WTC11 (cell line): Measurements from ENCODE around the gene CLDN6. TPM values are rescaled to one million over a fixed set of nuclear protein-coding genes. Genes with fewer than 3 reads are reported as not detected.

Experiments
- CBFB ChIP-seq: sonication (generic); formaldehyde crosslinking; IDR thresholded peaks from 2 replicates; pipeline ENCODE4 v1.8.1; 2022; ENCODE audit warnings: mild to moderate bottlenecking, low read depth, missing genetic modification reagents
- FOXJ3 ChIP-seq: sonication (generic); formaldehyde crosslinking; IDR thresholded peaks from 2 replicates; pipeline ENCODE4 v1.9.0; 2021; ENCODE audit warnings: missing genetic modification reagents, mild to moderate bottlenecking, borderline replicate concordance
- JAZF1 ChIP-seq: fragments of 250-450 bp; sonication (Bioruptor Pico); IDR thresholded peaks from 2 replicates; pipeline ENCODE4 v1.9.0; 2021; ENCODE audit warnings: moderate library complexity, mild to moderate bottlenecking, inconsistent platforms
- NR1H2 ChIP-seq: sonication (generic); formaldehyde crosslinking; IDR thresholded peaks from 2 replicates; pipeline ENCODE4 v1.9.0; 2021; ENCODE audit warnings: mild to moderate bottlenecking, moderate library complexity, missing genetic modification reagents
- RELA ChIP-seq: sonication (generic); formaldehyde crosslinking; IDR thresholded peaks from 2 replicates; pipeline ENCODE4 v1.8.1; 2022; ENCODE audit warnings: missing genetic modification reagents, mild to moderate bottlenecking, borderline replicate concordance
- SMAD4 ChIP-seq: sonication (generic); formaldehyde crosslinking; IDR thresholded peaks from 2 replicates; pipeline ENCODE4 v1.8.0; 2022; ENCODE audit warnings: mild to moderate bottlenecking, missing genetic modification reagents
- TP53 ChIP-seq: sonication (generic); formaldehyde crosslinking; IDR thresholded peaks from 2 replicates; pipeline ENCODE4 v1.8.1; 2023; ENCODE audit warnings: mild to moderate bottlenecking, missing genetic modification reagents
- ZNF121 ChIP-seq: sonication (generic); formaldehyde crosslinking; IDR thresholded peaks from 2 replicates; pipeline ENCODE4 v1.8.0; 2023; ENCODE audit warnings: missing genetic modification reagents
- ZNF317 ChIP-seq: sonication (generic); formaldehyde crosslinking; IDR thresholded peaks from 2 replicates; pipeline ENCODE4 v1.8.1; 2023; ENCODE audit warnings: low read depth, mild to moderate bottlenecking, moderate library complexity, missing genetic modification reagents, borderline replicate concordance
- ZNF423 ChIP-seq: fragments of 250-450 bp; sonication (Bioruptor Pico); IDR thresholded peaks from 2 replicates; pipeline ENCODE4 v2.1.2; 2022; ENCODE audit warnings: mild to moderate bottlenecking, moderate library complexity
- total RNA-seq: library from RNA; stranded (reverse); gene quantifications from 3 replicates; pipeline ENCODE4 v1.2.3, GENCODE V29; 2021
- TF ChIP-seq, protein P1 (sequence below): sonication (generic); formaldehyde crosslinking; IDR thresholded peaks from 2 replicates; pipeline ENCODE4 v1.8.1; 2023; ENCODE audit warnings: mild to moderate bottlenecking, missing genetic modification reagents, moderate library complexity
- TF ChIP-seq, protein P2 (sequence below): fragments of 250-450 bp; sonication (Bioruptor Pico); IDR thresholded peaks from 2 replicates; pipeline ENCODE4 v1.9.0; 2021; ENCODE audit warnings: moderate library complexity, mild to moderate bottlenecking, inconsistent platforms, borderline replicate concordance
- TF ChIP-seq, protein P3 (sequence below): sonication (generic); formaldehyde crosslinking; IDR thresholded peaks from 2 replicates; pipeline ENCODE4 v1.8.1; 2022; ENCODE audit warnings: low read depth, missing genetic modification reagents, borderline replicate concordance
- TF ChIP-seq, protein P4 (sequence below): sonication (generic); formaldehyde crosslinking; IDR thresholded peaks from 2 replicates; pipeline ENCODE4 v1.8.1; 2023; ENCODE audit warnings: mild to moderate bottlenecking, missing genetic modification reagents
- TF ChIP-seq, protein P5 (sequence below): sonication (generic); formaldehyde crosslinking; IDR thresholded peaks from 2 replicates; pipeline ENCODE4 v1.8.0; 2023; ENCODE audit warnings: mild to moderate bottlenecking, missing genetic modification reagents
- TF ChIP-seq, protein P6 (sequence below): sonication (generic); formaldehyde crosslinking; IDR thresholded peaks from 2 replicates; pipeline ENCODE4 v1.8.1; 2023; ENCODE audit warnings: mild to moderate bottlenecking, missing genetic modification reagents, borderline replicate concordance
- TF ChIP-seq, protein P7 (sequence below): sonication (generic); formaldehyde crosslinking; IDR thresholded peaks from 2 replicates; pipeline ENCODE4 v1.8.1; 2023; ENCODE audit warnings: mild to moderate bottlenecking, missing genetic modification reagents, moderate library complexity
- TF ChIP-seq, protein P8 (sequence below): sonication (generic); formaldehyde crosslinking; conservative IDR thresholded peaks from 2 replicates; pipeline ENCODE4 v1.8.1; 2023; ENCODE audit warnings: mild to moderate bottlenecking, low read depth, missing genetic modification reagents, moderate library complexity
- TF ChIP-seq, protein P9 (sequence below): fragments of 250-450 bp; sonication (Bioruptor Pico); conservative IDR thresholded peaks from 2 replicates; pipeline ENCODE4 v1.9.0; 2021; ENCODE audit warnings: mild to moderate bottlenecking

Gene CLDN6
- total RNA-seq, 1 experiment from 2014 or later = 746 TPM

DNA sequence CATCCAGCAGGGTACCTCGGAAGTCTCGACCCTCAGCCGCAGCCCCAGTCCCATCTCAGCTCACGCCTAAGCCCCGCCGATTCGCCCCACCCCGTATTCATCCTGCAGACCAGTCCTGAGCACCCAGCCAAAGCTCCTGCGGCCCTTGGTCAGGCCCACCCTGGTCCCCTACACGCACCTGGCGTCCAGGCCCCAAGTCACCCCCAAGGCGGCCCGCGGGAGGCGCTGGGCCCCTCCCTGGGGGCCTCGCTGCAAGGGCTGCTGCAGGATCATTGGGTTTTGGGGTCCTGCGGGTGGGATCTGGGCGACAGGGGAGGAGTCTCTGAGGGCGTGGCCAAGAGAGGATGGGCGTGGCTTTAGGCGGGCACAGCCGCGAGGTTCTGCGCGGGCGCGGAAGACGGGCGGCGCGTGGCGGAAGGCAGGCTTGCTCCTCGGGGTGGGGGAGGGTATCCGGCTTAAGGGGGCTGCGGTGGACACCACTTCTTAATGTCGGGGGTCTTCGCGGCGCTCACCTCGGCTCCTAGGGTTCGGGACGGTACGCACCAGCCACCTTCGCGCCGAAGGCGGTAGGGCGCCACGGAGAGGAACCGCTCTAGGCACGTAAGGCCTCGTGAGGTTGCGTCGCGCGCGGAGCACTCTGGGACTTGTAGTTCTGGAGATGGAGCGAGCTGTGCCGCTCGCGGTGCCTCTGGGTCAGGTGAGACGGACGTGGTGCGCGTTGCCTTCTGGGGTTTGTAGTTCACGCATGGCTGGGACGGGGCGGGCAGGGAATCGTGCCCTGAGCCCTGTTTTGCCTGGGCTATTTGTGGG lies 5.9 kb upstream of the CLDN6 start, which contains the start of the genes HCFC1R1 and THOC6 (continued):
- TF ChIP-seq, protein P1, sequence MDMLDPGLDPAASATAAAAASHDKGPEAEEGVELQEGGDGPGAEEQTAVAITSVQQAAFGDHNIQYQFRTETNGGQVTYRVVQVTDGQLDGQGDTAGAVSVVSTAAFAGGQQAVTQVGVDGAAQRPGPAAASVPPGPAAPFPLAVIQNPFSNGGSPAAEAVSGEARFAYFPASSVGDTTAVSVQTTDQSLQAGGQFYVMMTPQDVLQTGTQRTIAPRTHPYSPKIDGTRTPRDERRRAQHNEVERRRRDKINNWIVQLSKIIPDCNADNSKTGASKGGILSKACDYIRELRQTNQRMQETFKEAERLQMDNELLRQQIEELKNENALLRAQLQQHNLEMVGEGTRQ = peak; percentile 97
- TF ChIP-seq, protein P2, sequence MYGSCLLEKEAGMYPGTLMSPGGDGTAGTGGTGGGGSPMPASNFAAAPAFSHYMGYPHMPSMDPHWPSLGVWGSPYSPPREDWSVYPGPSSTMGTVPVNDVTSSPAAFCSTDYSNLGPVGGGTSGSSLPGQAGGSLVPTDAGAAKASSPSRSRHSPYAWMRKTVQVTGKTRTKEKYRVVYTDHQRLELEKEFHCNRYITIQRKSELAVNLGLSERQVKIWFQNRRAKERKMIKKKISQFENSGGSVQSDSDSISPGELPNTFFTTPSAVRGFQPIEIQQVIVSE (CRISPR knock-in tag) = no peak; the same call in 1 of the 2 replicates
- TF ChIP-seq NR1H2 (no peak), SMAD4 (CRISPR knock-in tag) (no peak), RELA (CRISPR knock-in tag) (0 out of 2 replicates have a peak, but pooled peaks have one; percentile 79), CBFB (CRISPR knock-in tag) (no peak), TP53 (CRISPR knock-in tag) (no peak), ZNF317 (no peak), ZNF423 (CRISPR knock-in tag) (no peak), FOXJ3 (CRISPR knock-in tag) (no peak), JAZF1 (CRISPR knock-in tag) (no peak), ZNF121 (CRISPR knock-in tag) (no peak)
- TF ChIP-seq, protein P3, sequence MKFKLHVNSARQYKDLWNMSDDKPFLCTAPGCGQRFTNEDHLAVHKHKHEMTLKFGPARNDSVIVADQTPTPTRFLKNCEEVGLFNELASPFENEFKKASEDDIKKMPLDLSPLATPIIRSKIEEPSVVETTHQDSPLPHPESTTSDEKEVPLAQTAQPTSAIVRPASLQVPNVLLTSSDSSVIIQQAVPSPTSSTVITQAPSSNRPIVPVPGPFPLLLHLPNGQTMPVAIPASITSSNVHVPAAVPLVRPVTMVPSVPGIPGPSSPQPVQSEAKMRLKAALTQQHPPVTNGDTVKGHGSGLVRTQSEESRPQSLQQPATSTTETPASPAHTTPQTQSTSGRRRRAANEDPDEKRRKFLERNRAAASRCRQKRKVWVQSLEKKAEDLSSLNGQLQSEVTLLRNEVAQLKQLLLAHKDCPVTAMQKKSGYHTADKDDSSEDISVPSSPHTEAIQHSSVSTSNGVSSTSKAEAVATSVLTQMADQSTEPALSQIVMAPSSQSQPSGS (CRISPR knock-in tag) = no peak
- TF ChIP-seq, protein P4, sequence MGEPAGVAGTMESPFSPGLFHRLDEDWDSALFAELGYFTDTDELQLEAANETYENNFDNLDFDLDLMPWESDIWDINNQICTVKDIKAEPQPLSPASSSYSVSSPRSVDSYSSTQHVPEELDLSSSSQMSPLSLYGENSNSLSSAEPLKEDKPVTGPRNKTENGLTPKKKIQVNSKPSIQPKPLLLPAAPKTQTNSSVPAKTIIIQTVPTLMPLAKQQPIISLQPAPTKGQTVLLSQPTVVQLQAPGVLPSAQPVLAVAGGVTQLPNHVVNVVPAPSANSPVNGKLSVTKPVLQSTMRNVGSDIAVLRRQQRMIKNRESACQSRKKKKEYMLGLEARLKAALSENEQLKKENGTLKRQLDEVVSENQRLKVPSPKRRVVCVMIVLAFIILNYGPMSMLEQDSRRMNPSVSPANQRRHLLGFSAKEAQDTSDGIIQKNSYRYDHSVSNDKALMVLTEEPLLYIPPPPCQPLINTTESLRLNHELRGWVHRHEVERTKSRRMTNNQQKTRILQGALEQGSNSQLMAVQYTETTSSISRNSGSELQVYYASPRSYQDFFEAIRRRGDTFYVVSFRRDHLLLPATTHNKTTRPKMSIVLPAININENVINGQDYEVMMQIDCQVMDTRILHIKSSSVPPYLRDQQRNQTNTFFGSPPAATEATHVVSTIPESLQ (CRISPR knock-in tag) = no peak
- TF ChIP-seq, protein P5, sequence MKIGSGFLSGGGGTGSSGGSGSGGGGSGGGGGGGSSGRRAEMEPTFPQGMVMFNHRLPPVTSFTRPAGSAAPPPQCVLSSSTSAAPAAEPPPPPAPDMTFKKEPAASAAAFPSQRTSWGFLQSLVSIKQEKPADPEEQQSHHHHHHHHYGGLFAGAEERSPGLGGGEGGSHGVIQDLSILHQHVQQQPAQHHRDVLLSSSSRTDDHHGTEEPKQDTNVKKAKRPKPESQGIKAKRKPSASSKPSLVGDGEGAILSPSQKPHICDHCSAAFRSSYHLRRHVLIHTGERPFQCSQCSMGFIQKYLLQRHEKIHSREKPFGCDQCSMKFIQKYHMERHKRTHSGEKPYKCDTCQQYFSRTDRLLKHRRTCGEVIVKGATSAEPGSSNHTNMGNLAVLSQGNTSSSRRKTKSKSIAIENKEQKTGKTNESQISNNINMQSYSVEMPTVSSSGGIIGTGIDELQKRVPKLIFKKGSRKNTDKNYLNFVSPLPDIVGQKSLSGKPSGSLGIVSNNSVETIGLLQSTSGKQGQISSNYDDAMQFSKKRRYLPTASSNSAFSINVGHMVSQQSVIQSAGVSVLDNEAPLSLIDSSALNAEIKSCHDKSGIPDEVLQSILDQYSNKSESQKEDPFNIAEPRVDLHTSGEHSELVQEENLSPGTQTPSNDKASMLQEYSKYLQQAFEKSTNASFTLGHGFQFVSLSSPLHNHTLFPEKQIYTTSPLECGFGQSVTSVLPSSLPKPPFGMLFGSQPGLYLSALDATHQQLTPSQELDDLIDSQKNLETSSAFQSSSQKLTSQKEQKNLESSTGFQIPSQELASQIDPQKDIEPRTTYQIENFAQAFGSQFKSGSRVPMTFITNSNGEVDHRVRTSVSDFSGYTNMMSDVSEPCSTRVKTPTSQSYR = no peak
- TF ChIP-seq, protein P6, sequence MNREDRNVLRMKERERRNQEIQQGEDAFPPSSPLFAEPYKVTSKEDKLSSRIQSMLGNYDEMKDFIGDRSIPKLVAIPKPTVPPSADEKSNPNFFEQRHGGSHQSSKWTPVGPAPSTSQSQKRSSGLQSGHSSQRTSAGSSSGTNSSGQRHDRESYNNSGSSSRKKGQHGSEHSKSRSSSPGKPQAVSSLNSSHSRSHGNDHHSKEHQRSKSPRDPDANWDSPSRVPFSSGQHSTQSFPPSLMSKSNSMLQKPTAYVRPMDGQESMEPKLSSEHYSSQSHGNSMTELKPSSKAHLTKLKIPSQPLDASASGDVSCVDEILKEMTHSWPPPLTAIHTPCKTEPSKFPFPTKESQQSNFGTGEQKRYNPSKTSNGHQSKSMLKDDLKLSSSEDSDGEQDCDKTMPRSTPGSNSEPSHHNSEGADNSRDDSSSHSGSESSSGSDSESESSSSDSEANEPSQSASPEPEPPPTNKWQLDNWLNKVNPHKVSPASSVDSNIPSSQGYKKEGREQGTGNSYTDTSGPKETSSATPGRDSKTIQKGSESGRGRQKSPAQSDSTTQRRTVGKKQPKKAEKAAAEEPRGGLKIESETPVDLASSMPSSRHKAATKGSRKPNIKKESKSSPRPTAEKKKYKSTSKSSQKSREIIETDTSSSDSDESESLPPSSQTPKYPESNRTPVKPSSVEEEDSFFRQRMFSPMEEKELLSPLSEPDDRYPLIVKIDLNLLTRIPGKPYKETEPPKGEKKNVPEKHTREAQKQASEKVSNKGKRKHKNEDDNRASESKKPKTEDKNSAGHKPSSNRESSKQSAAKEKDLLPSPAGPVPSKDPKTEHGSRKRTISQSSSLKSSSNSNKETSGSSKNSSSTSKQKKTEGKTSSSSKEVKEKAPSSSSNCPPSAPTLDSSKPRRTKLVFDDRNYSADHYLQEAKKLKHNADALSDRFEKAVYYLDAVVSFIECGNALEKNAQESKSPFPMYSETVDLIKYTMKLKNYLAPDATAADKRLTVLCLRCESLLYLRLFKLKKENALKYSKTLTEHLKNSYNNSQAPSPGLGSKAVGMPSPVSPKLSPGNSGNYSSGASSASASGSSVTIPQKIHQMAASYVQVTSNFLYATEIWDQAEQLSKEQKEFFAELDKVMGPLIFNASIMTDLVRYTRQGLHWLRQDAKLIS = no peak
- TF ChIP-seq, protein P7, sequence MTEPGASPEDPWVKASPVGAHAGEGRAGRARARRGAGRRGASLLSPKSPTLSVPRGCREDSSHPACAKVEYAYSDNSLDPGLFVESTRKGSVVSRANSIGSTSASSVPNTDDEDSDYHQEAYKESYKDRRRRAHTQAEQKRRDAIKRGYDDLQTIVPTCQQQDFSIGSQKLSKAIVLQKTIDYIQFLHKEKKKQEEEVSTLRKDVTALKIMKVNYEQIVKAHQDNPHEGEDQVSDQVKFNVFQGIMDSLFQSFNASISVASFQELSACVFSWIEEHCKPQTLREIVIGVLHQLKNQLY (CRISPR knock-in tag) = no peak
- TF ChIP-seq, protein P8, sequence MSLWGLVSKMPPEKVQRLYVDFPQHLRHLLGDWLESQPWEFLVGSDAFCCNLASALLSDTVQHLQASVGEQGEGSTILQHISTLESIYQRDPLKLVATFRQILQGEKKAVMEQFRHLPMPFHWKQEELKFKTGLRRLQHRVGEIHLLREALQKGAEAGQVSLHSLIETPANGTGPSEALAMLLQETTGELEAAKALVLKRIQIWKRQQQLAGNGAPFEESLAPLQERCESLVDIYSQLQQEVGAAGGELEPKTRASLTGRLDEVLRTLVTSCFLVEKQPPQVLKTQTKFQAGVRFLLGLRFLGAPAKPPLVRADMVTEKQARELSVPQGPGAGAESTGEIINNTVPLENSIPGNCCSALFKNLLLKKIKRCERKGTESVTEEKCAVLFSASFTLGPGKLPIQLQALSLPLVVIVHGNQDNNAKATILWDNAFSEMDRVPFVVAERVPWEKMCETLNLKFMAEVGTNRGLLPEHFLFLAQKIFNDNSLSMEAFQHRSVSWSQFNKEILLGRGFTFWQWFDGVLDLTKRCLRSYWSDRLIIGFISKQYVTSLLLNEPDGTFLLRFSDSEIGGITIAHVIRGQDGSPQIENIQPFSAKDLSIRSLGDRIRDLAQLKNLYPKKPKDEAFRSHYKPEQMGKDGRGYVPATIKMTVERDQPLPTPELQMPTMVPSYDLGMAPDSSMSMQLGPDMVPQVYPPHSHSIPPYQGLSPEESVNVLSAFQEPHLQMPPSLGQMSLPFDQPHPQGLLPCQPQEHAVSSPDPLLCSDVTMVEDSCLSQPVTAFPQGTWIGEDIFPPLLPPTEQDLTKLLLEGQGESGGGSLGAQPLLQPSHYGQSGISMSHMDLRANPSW (CRISPR knock-in tag) = no peak
- TF ChIP-seq, protein P9, sequence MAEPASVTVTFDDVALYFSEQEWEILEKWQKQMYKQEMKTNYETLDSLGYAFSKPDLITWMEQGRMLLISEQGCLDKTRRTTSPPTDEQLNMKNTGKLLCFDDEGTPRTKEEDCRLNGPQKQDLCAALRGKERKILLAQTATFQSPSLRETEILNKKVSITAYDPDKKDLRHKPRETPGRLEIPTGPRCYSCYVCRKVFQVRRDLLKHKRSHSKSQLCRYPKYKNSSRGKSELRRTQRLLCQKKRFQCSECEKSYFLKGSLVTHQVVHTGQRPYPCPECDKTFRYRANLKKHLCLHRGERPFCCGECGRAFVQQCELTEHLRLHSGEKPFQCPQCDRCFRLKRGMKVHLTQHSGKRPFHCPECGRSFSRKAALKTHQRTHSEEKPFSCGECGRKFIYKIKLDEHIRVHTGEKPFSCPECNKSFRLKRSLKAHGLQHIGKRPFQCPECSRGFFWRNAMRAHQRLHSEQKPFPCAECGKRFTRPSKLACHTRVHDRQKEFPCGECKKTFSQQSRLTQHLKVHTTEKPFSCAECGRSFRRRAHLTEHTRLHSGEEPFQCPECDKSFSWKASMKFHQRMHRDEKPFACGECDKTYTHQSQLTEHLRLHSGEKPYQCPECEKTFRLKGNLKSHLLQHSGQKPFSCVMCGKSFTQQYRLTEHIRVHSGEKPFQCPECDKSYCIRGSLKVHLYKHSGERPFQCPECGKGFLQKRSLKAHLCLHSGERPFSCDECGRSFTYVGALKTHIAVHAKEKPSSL (CRISPR knock-in tag) = peak; percentile 58; the same call in 1 of the 2 replicates
